ENCODE data around the gene HNRNPLL. TPM values are rescaled to one million over a fixed set of nuclear protein-coding genes. Genes with fewer than 3 reads are reported as not detected.
A peak's percentile ranks its signal among the peaks of the same experiment; 100 is the strongest.

Gene HNRNPLL
- total RNA-seq, 2 donors from 2014 or later: 60.1 to 64.7 TPM

GRCh38 chr2:38633895-38634294 lies 31.2 kb upstream of the HNRNPLL start:
- Histone ChIP-seq H3K4me1 (ENCODE audit: control insufficient read depth in 1 of 2, low read depth in 2 of 2) (peaks cover 14% of the 10 kb centered on the region in 2 donors), H3K27me3 (replicated peaks; ENCODE audit: insufficient read depth) (no peaks in the 10 kb centered on the region), H3K9me3 (no peaks in the 10 kb centered on the region), H3K27ac (no peak overlapping the region), H3K4me3 (no peak overlapping the region), H3K36me3 (no peaks in the 10 kb centered on the region)
- ATAC-seq (ENCODE audit: insufficient number of reproducible peaks, low FRiP score, low read depth) (no peak), DNase-seq (ENCODE audit: low spot score) (no peak)
- TF ChIP-seq CTCF (IDR thresholded peaks at IDR 0.05): no peak

GRCh38 chr2:38632980-38633379 lies 30.3 kb upstream of the HNRNPLL start:
- TF ChIP-seq CTCF (IDR thresholded peaks at IDR 0.05): no peak
- H3K9me3 ChIP-seq: no peaks in the 10 kb centered on the region
- H3K27me3 ChIP-seq (replicated peaks; ENCODE audit: insufficient read depth): no peaks in the 10 kb centered on the region
- no peaks in the 10 kb centered on the region for H3K36me3 ChIP-seq
- H3K27ac ChIP-seq: no peak overlapping the region
- no peak overlapping the region for H3K4me3 ChIP-seq
- peaks cover 19 to 20% of the 10 kb centered on the region in 2 donors for H3K4me1 ChIP-seq (ENCODE audit: control insufficient read depth in 1 of 2, low read depth in 2 of 2)
- DNase-seq (ENCODE audit: low spot score) (no peak), ATAC-seq (ENCODE audit: insufficient number of reproducible peaks, low FRiP score, low read depth) (no peak)

- peaks cover 22 to 24% of the 10 kb centered on the region in 2 donors for H3K4me1 ChIP-seq (ENCODE audit: control insufficient read depth in 1 of 2, low read depth in 2 of 2)
- DNase-seq (ENCODE audit: low spot score) (no peak), ATAC-seq (ENCODE audit: insufficient number of reproducible peaks, low FRiP score, low read depth) (no peak)
- no peak overlapping the region for H3K4me3 ChIP-seq
- no peak overlapping the region for H3K27ac ChIP-seq
- TF ChIP-seq CTCF (IDR thresholded peaks at IDR 0.05): no peak
- H3K27me3 ChIP-seq (replicated peaks; ENCODE audit: insufficient read depth): no peaks in the 10 kb centered on the region
- H3K9me3 ChIP-seq: no peaks in the 10 kb centered on the region
- H3K36me3 ChIP-seq: no peaks in the 10 kb centered on the region
Observed at GRCh38 chr2:38631976-38632375, 29.2 kb upstream of the HNRNPLL start.

- DNase-seq (ENCODE audit: low spot score) (no peak), ATAC-seq (ENCODE audit: insufficient number of reproducible peaks, low FRiP score, low read depth) (no peak)
- no peaks in the 10 kb centered on the region for H3K36me3 ChIP-seq
- peaks cover 16% of the 10 kb centered on the region in 2 donors for H3K4me1 ChIP-seq (ENCODE audit: control insufficient read depth in 1 of 2, low read depth in 2 of 2)
- no peak overlapping the region for H3K4me3 ChIP-seq
- H3K27ac ChIP-seq: no peak overlapping the region
- H3K9me3 ChIP-seq: no peaks in the 10 kb centered on the region
- TF ChIP-seq CTCF (IDR thresholded peaks at IDR 0.05): no peak
- no peaks in the 10 kb centered on the region for H3K27me3 ChIP-seq (replicated peaks; ENCODE audit: insufficient read depth)
Observed at GRCh38 chr2:38629684-38630083, 27.0 kb upstream of the HNRNPLL start.

GRCh38 chr2:38627391-38627790 lies 24.7 kb upstream of the HNRNPLL start:
- no peak for ATAC-seq (ENCODE audit: insufficient number of reproducible peaks, low FRiP score, low read depth)
- Histone ChIP-seq H3K4me1 (ENCODE audit: control insufficient read depth in 1 of 2, low read depth in 2 of 2) (peaks cover 10 to 13% of the 10 kb centered on the region in 2 donors), H3K4me3 (no peak overlapping the region), H3K27ac (peak overlapping the region in 1 of 2 donors; percentile 21), H3K36me3 (no peaks in the 10 kb centered on the region), H3K27me3 (replicated peaks; ENCODE audit: insufficient read depth) (no peaks in the 10 kb centered on the region), H3K9me3 (no peaks in the 10 kb centered on the region)
- no peak for TF ChIP-seq CTCF (IDR thresholded peaks at IDR 0.05)
- DNase-seq (ENCODE audit: low spot score): no peak

All from thoracic aorta (tissue), 2 donors.